PC-3 (cell line): ENCODE results near the gene ITGA3. TPM values are rescaled to one million over a fixed set of nuclear protein-coding genes. Genes with fewer than 3 reads are reported as not detected.
A peak's percentile ranks its signal among the peaks of the same experiment; 100 is the strongest.

Experiments used
- ATAC-seq: fragments of 200-7000 bp; cut with Tn5 transposase; 2 replicates; pipeline ENCODE4 v1.9.1; 2020; ENCODE audit warnings: mild to moderate bottlenecking, moderate library complexity
- BruUV-seq: library from RNA; stranded (reverse); fragments of 400-500 nt; replicated peaks from 2 replicates; lab custom pipeline; 2021; lab: Mats Ljungman, UMichigan
- CTCF ChIA-PET: fragments of 300-600 bp; sonication (Branson Sonifier 250); formaldehyde crosslinking; loops from one replicate; lab custom pipeline; 2022; ENCODE audit warnings: antibody characterized with exemption; lab: Charles Lee
- POLR2A ChIA-PET: fragments of 300-600 bp; sonication (Branson Sonifier 250); formaldehyde crosslinking; loops from one replicate; lab custom pipeline; 2022; ENCODE audit warnings: antibody characterized with exemption; ENCODE audit not compliant: unreplicated experiment; lab: Charles Lee
- DNase-seq: peaks from one replicate; pipeline ENCODE4 v3.0.0-alpha.2; 2015
- H2AFZ ChIP-seq: fragments of 300-600 bp; sonication (generic); 2 replicates; pipeline ENCODE4 v1.6.0; 2016; ENCODE audit warnings: antibody characterized with exemption, low read length
- H3F3A ChIP-seq: fragments of 300-600 bp; sonication (generic); one replicate; pipeline ENCODE4 v1.6.0; 2017; ENCODE audit warnings: antibody characterized with exemption, low read length, control low read depth, mild to moderate bottlenecking; ENCODE audit not compliant: unreplicated experiment
- H3K27ac ChIP-seq: fragments of 300-600 bp; sonication (generic); 2 replicates; pipeline ENCODE4 v1.5.1; 2016; ENCODE audit warnings: mild to moderate bottlenecking, low read length
- H3K27me3 ChIP-seq: fragments of 300-600 bp; sonication (generic); 2 replicates; pipeline ENCODE4 v1.6.1; 2016; ENCODE audit warnings: low read length, mixed read lengths
- H3K36me3 ChIP-seq: fragments of 300-600 bp; sonication (generic); 2 replicates; pipeline ENCODE4 v1.6.1; 2016; ENCODE audit warnings: low read depth, mixed run types, low read length, mixed read lengths
- H3K4me1 ChIP-seq: fragments of 300-600 bp; sonication (generic); 2 replicates; pipeline ENCODE4 v1.5.1; 2016; ENCODE audit warnings: low read length; ENCODE audit not compliant: insufficient read depth
- H3K4me2 ChIP-seq: fragments of 300-600 bp; sonication (generic); 2 replicates; pipeline ENCODE4 v1.6.0; 2016; ENCODE audit warnings: low read length
- H3K4me3 ChIP-seq: fragments of 300-600 bp; sonication (generic); 2 replicates; pipeline ENCODE4 v1.5.1; 2016; ENCODE audit warnings: mild to moderate bottlenecking, low read length, mixed read lengths
- H3K79me2 ChIP-seq: fragments of 300-600 bp; sonication (generic); 2 replicates; pipeline ENCODE4 v1.6.1; 2017; ENCODE audit warnings: low read length, mixed read lengths
- H3K9ac ChIP-seq: fragments of 300-600 bp; sonication (generic); 2 replicates; pipeline ENCODE4 v1.6.0; 2016; ENCODE audit warnings: mild to moderate bottlenecking, low read length
- H3K9me2 ChIP-seq: fragments of 300-600 bp; sonication (generic); replicated peaks from 2 replicates; pipeline ENCODE4 v1.6.1; 2016; ENCODE audit warnings: mixed run types, low read length, mixed read lengths
- H3K9me3 ChIP-seq: fragments of 300-600 bp; sonication (generic); 2 replicates; pipeline ENCODE4 v1.6.1; 2016; ENCODE audit warnings: low read length, mixed read lengths
- H4K20me1 ChIP-seq: fragments of 300-600 bp; sonication (generic); 2 replicates; pipeline ENCODE4 v1.6.1; 2016; ENCODE audit warnings: low read length, mixed read lengths
- CTCF ChIP-seq: fragments of 300-600 bp; sonication (generic); conservative IDR thresholded peaks from 2 replicates; pipeline ENCODE4 v1.5.1; 2017; ENCODE audit warnings: antibody characterized with exemption, low read depth, mild to moderate bottlenecking, low read length
- EZH2 ChIP-seq: fragments of 300-600 bp; sonication (generic); IDR thresholded peaks from one replicate; pipeline ENCODE4 v1.6.1; 2017; ENCODE audit warnings: antibody characterized with exemption, mild to moderate bottlenecking, low read length; ENCODE audit not compliant: unreplicated experiment
- EZH2phosphoT487 ChIP-seq: fragments of 300-600 bp; sonication (generic); IDR thresholded peaks from 2 replicates; pipeline ENCODE4 v1.6.1; 2018; ENCODE audit warnings: mild to moderate bottlenecking, antibody characterized with exemption, low read length, borderline replicate concordance
- intact Hi-C: fragments of 100-400 bp; cut with micrococcal nuclease; formaldehyde crosslinking; loops from 2 replicates; pipeline ENCODE4 v1.9.0; 2023
- total RNA-seq: library from RNA; depleted of rRNA; stranded (reverse); fragments of >200 nt; gene quantifications from 2 replicates; pipeline ENCODE4 v1.2.3, GENCODE V29; 2014

Gene ITGA3
- total RNA-seq, 1 experiment from 2014 or later: 598 TPM

GRCh38 chr17:50062293-50063243 is 6.7 kb downstream of the ITGA3 start:
- Histone ChIP-seq H2AFZ (no peak overlapping the region), H3K36me3 (peaks cover 41% of the 10 kb centered on the region), H3K4me2 (peak overlapping the region; percentile 97), H3K9ac (peak overlapping the region; percentile 95), H3K9me3 (no peaks in the 10 kb centered on the region), H3K27me3 (no peaks in the 10 kb centered on the region), H3K79me2 (peaks cover 93% of the 10 kb centered on the region), H3K27ac (peak overlapping the region; percentile 96), H3K9me2 (no peaks in the 10 kb centered on the region), H4K20me1 (peaks cover 23% of the 10 kb centered on the region), H3K4me1 (peaks cover 95% of the 10 kb centered on the region), H3K4me3 (peak overlapping the region; percentile 90; the same call in 1 of the 2 replicates), H3F3A (peaks cover 32% of the 10 kb centered on the region)
- TF ChIP-seq EZH2phosphoT487 (no peak; the same call in 1 of the 2 replicates), CTCF (no peak), EZH2 (no peak)
- DNase-seq (peak; percentile 100), ATAC-seq (peak; percentile 70)
- CTCF ChIA-PET: interaction anchor here (0.7 to 1.9 kb wide), 6 partner anchors 13 to 576 kb away, joined by 4 to 21 read pairs (median 5); no protein-coding TSS in a partner anchor
- TSS peak; percentile 4 for BruUV-seq
- POLR2A ChIA-PET: interaction anchor here (0.5 to 1.7 kb wide), 9 partner anchors 20 to 1252 kb away, joined by 3 to 39 read pairs (median 5); no protein-coding TSS in a partner anchor
- intact Hi-C loops: loop anchor here (1.0 to 2.0 kb wide), 2 partner anchors 32 to 35 kb away; partner anchors contain the start of gene PDK2

- H2AFZ ChIP-seq: no peak overlapping the region
- H3K4me1 ChIP-seq: peaks cover 83% of the 10 kb centered on the region
- H3F3A ChIP-seq: peaks cover 32% of the 10 kb centered on the region
- no peaks in the 10 kb centered on the region for H3K27me3 ChIP-seq
- BruUV-seq: TSS peak; percentile 0
- CTCF ChIA-PET: interaction anchor here (0.6 to 1.6 kb wide), 5 partner anchors 16 to 1372 kb away, joined by 3 to 14 read pairs (median 4); no protein-coding TSS in a partner anchor
- POLR2A ChIA-PET: interaction anchor here (1.2 to 1.5 kb wide), 3 partner anchors 8 to 37 kb away, joined by 8 to 27 read pairs (median 10); partner anchors contain the start of gene ITGA3
- H4K20me1 ChIP-seq: peaks cover 12% of the 10 kb centered on the region
- peaks cover 39% of the 10 kb centered on the region for H3K36me3 ChIP-seq
- DNase-seq: peak; percentile 68
- H3K9me2 ChIP-seq: no peaks in the 10 kb centered on the region
- TF ChIP-seq CTCF: no peak
- peak overlapping the region; percentile 97 for H3K4me2 ChIP-seq
- H3K4me3 ChIP-seq: peak overlapping the region; percentile 15; the same call in 1 of the 2 replicates
- ATAC-seq: no peak
- H3K9ac ChIP-seq: peak overlapping the region; percentile 76
- intact Hi-C loops: loop anchor here (2.0 kb wide), 2 partner anchors 23 to 31 kb away; partner anchors contain the start of gene PDK2
- H3K79me2 ChIP-seq: peaks cover 91% of the 10 kb centered on the region
- H3K9me3 ChIP-seq: no peaks in the 10 kb centered on the region
- H3K27ac ChIP-seq: peak overlapping the region; percentile 96
These were observed 7.8 kb downstream of the ITGA3 start for GRCh38 chr17:50063561-50064252.
